GM23338 (cell line): ENCODE results near the gene SPEF1. TPM values are rescaled to one million over a fixed set of nuclear protein-coding genes. Genes with fewer than 3 reads are reported as not detected.
A peak's percentile ranks its signal among the peaks of the same experiment; 100 is the strongest.

Experiments used
- ATAC-seq: fragments of 200-7000 bp; cut with Tn5 transposase; 3 replicates; pipeline ENCODE4 v1.9.1; 2020
- DNase-seq: peaks from one replicate; pipeline ENCODE4 v3.0.0-alpha.2; 2015; ENCODE audit warnings: low spot score
- H2AFZ ChIP-seq: fragments of 200-600 bp; sonication (generic); 2 replicates; pipeline ENCODE4 v1.8.0; 2016; ENCODE audit warnings: antibody characterized with exemption, mild to moderate bottlenecking, moderate library complexity
- H3F3A ChIP-seq: fragments of 200-600 bp; sonication (generic); replicated peaks from 2 replicates; pipeline ENCODE4 v1.8.0; 2017; ENCODE audit warnings: antibody characterized with exemption, mixed run types, low read depth
- H3K27ac ChIP-seq: fragments of 200-600 bp; sonication (generic); 2 replicates; pipeline ENCODE4 v1.6.1; 2016; ENCODE audit warnings: low read depth
- H3K27me3 ChIP-seq: fragments of 200-600 bp; sonication (generic); 2 replicates; pipeline ENCODE4 v1.8.0; 2016; ENCODE audit warnings: mild to moderate bottlenecking, mixed run types, moderate library complexity; ENCODE audit not compliant: insufficient read depth
- H3K36me3 ChIP-seq: fragments of 200-600 bp; sonication (generic); 2 replicates; pipeline ENCODE4 v1.8.0; 2016; ENCODE audit warnings: mild to moderate bottlenecking; ENCODE audit not compliant: insufficient read depth
- H3K4me1 ChIP-seq: fragments of 200-600 bp; sonication (generic); 2 replicates; pipeline ENCODE4 v1.8.0; 2016; ENCODE audit warnings: mild to moderate bottlenecking, moderate library complexity; ENCODE audit not compliant: insufficient read depth
- H3K4me2 ChIP-seq: fragments of 200-600 bp; sonication (generic); 2 replicates; pipeline ENCODE4 v1.7.1; 2017; ENCODE audit warnings: mixed run types
- H3K4me3 ChIP-seq: fragments of 200-600 bp; sonication (generic); 2 replicates; pipeline ENCODE4 v1.6.1; 2016; ENCODE audit warnings: mixed run types
- H3K79me2 ChIP-seq: fragments of 200-600 bp; sonication (generic); replicated peaks from 2 replicates; pipeline ENCODE4 v1.8.0; 2017; ENCODE audit warnings: mild to moderate bottlenecking; ENCODE audit not compliant: insufficient read depth
- H3K9me2 ChIP-seq: fragments of 200-600 bp; sonication (generic); 2 replicates; pipeline ENCODE4 v1.8.0; 2017; ENCODE audit not compliant: insufficient read depth
- H4K20me1 ChIP-seq: fragments of 200-600 bp; sonication (generic); replicated peaks from 2 replicates; pipeline ENCODE4 v1.8.0; 2017; ENCODE audit warnings: mild to moderate bottlenecking; ENCODE audit not compliant: insufficient read depth
- H3K27ac Mint-ChIP-seq: 2 replicates; pipeline ENCODE4 v1.8.0; 2020; ENCODE audit warnings: inconsistent platforms, mild to moderate bottlenecking, moderate library complexity, mixed read lengths
- H3K27me3 Mint-ChIP-seq: 3 replicates; pipeline ENCODE4 v1.8.0; 2022; ENCODE audit warnings: low read depth, mild to moderate bottlenecking, moderate library complexity, mixed read lengths, inconsistent platforms; ENCODE audit not compliant: insufficient read depth, poor library complexity
- H3K36me3 Mint-ChIP-seq: 3 replicates; pipeline ENCODE4 v1.8.0; 2021; ENCODE audit warnings: low read depth, mild to moderate bottlenecking, inconsistent platforms, moderate library complexity, mixed read lengths
- H3K4me1 Mint-ChIP-seq: 3 replicates; pipeline ENCODE4 v1.8.0; 2020; ENCODE audit warnings: mild to moderate bottlenecking, inconsistent platforms, mixed read lengths
- H3K4me3 Mint-ChIP-seq: 3 replicates; pipeline ENCODE4 v1.8.0; 2021; ENCODE audit warnings: moderate library complexity, mild to moderate bottlenecking, inconsistent platforms, mixed read lengths
- H3K9me3 Mint-ChIP-seq: 3 replicates; pipeline ENCODE4 v1.8.0; 2020; ENCODE audit warnings: moderate library complexity, mild to moderate bottlenecking, inconsistent platforms, mixed read lengths
- CREB1 ChIP-seq: fragments of 250-450 bp; sonication (Bioruptor Pico); IDR thresholded peaks from 2 replicates; pipeline ENCODE4 v1.5.0; 2020; ENCODE audit warnings: low read depth, mild to moderate bottlenecking, moderate library complexity
- EZH2 ChIP-seq: fragments of 200-600 bp; sonication (generic); IDR thresholded peaks from one replicate; pipeline ENCODE4 v1.8.0; 2017; ENCODE audit warnings: antibody characterized with exemption, mild to moderate bottlenecking, low read depth; ENCODE audit not compliant: unreplicated experiment
- EZH2phosphoT487 ChIP-seq: fragments of 200-600 bp; sonication (generic); IDR thresholded peaks from one replicate; pipeline ENCODE4 v1.8.1; 2018; ENCODE audit warnings: antibody characterized with exemption; ENCODE audit not compliant: unreplicated experiment
- JUNB ChIP-seq: IDR thresholded peaks from one replicate; pipeline ENCODE4 v1.6.1; 2016; ENCODE audit warnings: antibody characterized with exemption; ENCODE audit not compliant: unreplicated experiment
- NANOG ChIP-seq: IDR thresholded peaks from 2 replicates; pipeline ENCODE4 v1.6.1; 2016; ENCODE audit warnings: antibody characterized with exemption, borderline replicate concordance
- POLR2AphosphoS5 ChIP-seq: IDR thresholded peaks from 2 replicates; pipeline ENCODE4 v1.6.1; 2016; ENCODE audit warnings: antibody characterized with exemption, low read depth
- REST ChIP-seq: IDR thresholded peaks from one replicate; pipeline ENCODE4 v1.6.1; 2018; ENCODE audit warnings: antibody characterized with exemption; ENCODE audit not compliant: unreplicated experiment
- STAT1 ChIP-seq: IDR thresholded peaks from one replicate; pipeline ENCODE4 v1.6.1; 2016; ENCODE audit warnings: antibody characterized with exemption; ENCODE audit not compliant: unreplicated experiment
- ZNF114 ChIP-seq: fragments of 250-450 bp; sonication (Bioruptor Pico); IDR thresholded peaks from 2 replicates; pipeline ENCODE4 v1.5.0; 2020; ENCODE audit warnings: mild to moderate bottlenecking, moderate library complexity
- ZNF331 ChIP-seq: fragments of 250-450 bp; sonication (Bioruptor Pico); IDR thresholded peaks from 2 replicates; pipeline ENCODE4 v1.5.0; 2020; ENCODE audit warnings: low read depth, mild to moderate bottlenecking, moderate library complexity
- polyA plus RNA-seq: library from polyadenylated mRNA; unstranded; fragments of >200 nt; fragmentation: Nextera tagmentation; extraction: Ambion mirVana; gene quantifications from 2 replicates; pipeline ENCODE4 v1.2.1, GENCODE V29; 2016
- total RNA-seq: library from RNA; depleted of rRNA; stranded (reverse); fragments of >200 nt; shearing (Covaris generic); gene quantifications from 2 replicates; pipeline ENCODE4 v1.2.3, GENCODE V29; 2014
- TF ChIP-seq, protein P1 (sequence below), 2 experiments: fragments of 200-600 bp in 1 of 2; sonication (generic) in 1 of 2; conservative IDR thresholded peaks; 2 replicates each; pipeline versions ENCODE4 v1.5.1 to v1.6.1; 2016 to 2017; ENCODE audit warnings: antibody characterized with exemption in 2 of 2, low read depth in 2 of 2, mild to moderate bottlenecking in 2 of 2, moderate library complexity in 1 of 2

Gene SPEF1
- total and polyA plus RNA-seq, 2 experiments from 2014 or later, result 0.68 to 0.69 TPM

DNA sequence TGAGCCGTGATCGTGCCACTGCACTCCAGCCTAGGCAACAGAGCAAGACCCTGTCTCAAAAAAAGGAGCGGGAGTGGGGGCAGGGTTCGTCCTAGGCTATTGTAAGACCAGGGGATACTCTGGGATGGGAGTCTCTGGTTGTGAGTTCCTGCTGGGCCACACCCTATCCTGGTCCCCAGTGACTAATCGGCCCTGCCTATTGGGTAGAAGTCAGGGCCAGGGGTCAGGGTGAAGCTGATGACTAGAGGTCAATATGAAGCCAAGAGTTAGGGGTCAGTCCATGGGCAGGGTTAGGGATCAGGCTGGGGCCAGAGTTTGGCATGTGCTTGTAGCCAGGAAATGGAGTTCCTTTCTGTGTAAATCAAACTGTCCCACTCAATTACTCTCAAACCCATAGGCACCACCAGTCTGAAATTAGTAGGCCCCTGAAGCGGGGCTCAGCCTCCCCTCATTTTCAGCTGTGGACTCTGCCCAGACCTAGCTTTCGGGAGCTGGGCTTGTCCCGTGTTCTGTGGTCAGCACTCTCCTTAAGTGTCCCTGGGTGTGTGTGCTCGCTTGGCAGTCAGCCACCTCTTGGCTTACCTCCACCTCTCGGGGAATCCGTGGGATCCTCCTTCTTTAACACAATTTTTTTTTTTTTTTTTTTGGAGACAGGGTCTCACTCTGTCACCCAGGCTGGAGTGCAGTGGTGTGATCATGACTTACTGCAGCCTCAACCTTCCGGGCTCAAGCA lies 47.0 kb downstream of the SPEF1 start (continued):
- TF ChIP-seq CREB1 (CRISPR knock-in tag) (no peak), POLR2AphosphoS5 (no peak), EZH2 (no peak), NANOG (no peak), REST (no peak), ZNF114 (CRISPR knock-in tag) (no peak), ZNF331 (no peak), STAT1 (no peak), JUNB (no peak)
- TF ChIP-seq, protein P1, sequence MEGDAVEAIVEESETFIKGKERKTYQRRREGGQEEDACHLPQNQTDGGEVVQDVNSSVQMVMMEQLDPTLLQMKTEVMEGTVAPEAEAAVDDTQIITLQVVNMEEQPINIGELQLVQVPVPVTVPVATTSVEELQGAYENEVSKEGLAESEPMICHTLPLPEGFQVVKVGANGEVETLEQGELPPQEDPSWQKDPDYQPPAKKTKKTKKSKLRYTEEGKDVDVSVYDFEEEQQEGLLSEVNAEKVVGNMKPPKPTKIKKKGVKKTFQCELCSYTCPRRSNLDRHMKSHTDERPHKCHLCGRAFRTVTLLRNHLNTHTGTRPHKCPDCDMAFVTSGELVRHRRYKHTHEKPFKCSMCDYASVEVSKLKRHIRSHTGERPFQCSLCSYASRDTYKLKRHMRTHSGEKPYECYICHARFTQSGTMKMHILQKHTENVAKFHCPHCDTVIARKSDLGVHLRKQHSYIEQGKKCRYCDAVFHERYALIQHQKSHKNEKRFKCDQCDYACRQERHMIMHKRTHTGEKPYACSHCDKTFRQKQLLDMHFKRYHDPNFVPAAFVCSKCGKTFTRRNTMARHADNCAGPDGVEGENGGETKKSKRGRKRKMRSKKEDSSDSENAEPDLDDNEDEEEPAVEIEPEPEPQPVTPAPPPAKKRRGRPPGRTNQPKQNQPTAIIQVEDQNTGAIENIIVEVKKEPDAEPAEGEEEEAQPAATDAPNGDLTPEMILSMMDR (conservative IDR thresholded peaks at IDR 0.05; ENCODE audit: low read depth in 2 of 2), result no peak

- TF ChIP-seq JUNB (no peak), EZH2phosphoT487 (no peak), ZNF331 (no peak), EZH2 (no peak), REST (no peak), POLR2AphosphoS5 (no peak)
- Histone ChIP-seq H3K4me1 (peaks cover 13% of the 10 kb centered on the region), H2AFZ (peak overlapping the region; percentile 86; the same call in 1 of the 2 replicates), H3K79me2 (no peaks in the 10 kb centered on the region), H3K4me2 (peak overlapping the region; percentile 81), H3K27ac (no peak overlapping the region), H3K27me3 (peaks cover 29% of the 10 kb centered on the region), H4K20me1 (no peaks in the 10 kb centered on the region), H3F3A (no peaks in the 10 kb centered on the region), H3K9me2 (no peaks in the 10 kb centered on the region), H3K36me3 (no peaks in the 10 kb centered on the region), H3K4me3 (peak overlapping the region; percentile 61)
- Mint-ChIP-seq H3K9me3 (no peaks in the 10 kb centered on the region; the same call in 2 of the 3 replicates), H3K36me3 (no peaks in the 10 kb centered on the region; the same call in 2 of the 3 replicates), H3K27ac (no peak overlapping the region), H3K4me1 (peaks cover 11% of the 10 kb centered on the region), H3K27me3 (peaks cover 27% of the 10 kb centered on the region), H3K4me3 (peak overlapping the region; percentile 58)
- peak; percentile 5 for ATAC-seq
- no peak for DNase-seq
These were observed 47.9 kb downstream of the SPEF1 start for GRCh38 chr20:3733119-3733995.
